ENCODE measurements around the gene IL1RAP.

The IL1RAP gene

GRCh38 chr3:190629088-190629487 lies 115.2 kb downstream of the IL1RAP start:
- H3K9me3 ChIP-seq (ENCODE audit: severe bottlenecking), result no peaks in the 10 kb centered on the region
- TF ChIP-seq, protein P1, sequence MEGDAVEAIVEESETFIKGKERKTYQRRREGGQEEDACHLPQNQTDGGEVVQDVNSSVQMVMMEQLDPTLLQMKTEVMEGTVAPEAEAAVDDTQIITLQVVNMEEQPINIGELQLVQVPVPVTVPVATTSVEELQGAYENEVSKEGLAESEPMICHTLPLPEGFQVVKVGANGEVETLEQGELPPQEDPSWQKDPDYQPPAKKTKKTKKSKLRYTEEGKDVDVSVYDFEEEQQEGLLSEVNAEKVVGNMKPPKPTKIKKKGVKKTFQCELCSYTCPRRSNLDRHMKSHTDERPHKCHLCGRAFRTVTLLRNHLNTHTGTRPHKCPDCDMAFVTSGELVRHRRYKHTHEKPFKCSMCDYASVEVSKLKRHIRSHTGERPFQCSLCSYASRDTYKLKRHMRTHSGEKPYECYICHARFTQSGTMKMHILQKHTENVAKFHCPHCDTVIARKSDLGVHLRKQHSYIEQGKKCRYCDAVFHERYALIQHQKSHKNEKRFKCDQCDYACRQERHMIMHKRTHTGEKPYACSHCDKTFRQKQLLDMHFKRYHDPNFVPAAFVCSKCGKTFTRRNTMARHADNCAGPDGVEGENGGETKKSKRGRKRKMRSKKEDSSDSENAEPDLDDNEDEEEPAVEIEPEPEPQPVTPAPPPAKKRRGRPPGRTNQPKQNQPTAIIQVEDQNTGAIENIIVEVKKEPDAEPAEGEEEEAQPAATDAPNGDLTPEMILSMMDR (IDR thresholded peaks at IDR 0.05; ENCODE audit: poor library complexity, severe bottlenecking), result no peak
- H3K36me3 ChIP-seq (ENCODE audit: low read depth), result peaks cover 82% of the 10 kb centered on the region
- no peak overlapping the region for H3K4me3 ChIP-seq (ENCODE audit: severe bottlenecking)
- no peaks in the 10 kb centered on the region for H3K27me3 ChIP-seq (ENCODE audit: insufficient read depth, poor library complexity, severe bottlenecking)
- ATAC-seq (ENCODE audit: low read depth), result no peak
- H3K27ac ChIP-seq (ENCODE audit: poor library complexity, severe bottlenecking), result no peak overlapping the region
- no peak for DNase-seq (ENCODE audit: low spot score)
- no peaks in the 10 kb centered on the region for H3K4me1 ChIP-seq (ENCODE audit: insufficient read depth, poor library complexity, severe bottlenecking)

GRCh38 chr3:190631295-190631694 lies 117.4 kb downstream of the IL1RAP start:
- no peaks in the 10 kb centered on the region for H3K27me3 ChIP-seq (ENCODE audit: insufficient read depth, poor library complexity, severe bottlenecking)
- TF ChIP-seq, protein P1 (IDR thresholded peaks at IDR 0.05; ENCODE audit: poor library complexity, severe bottlenecking), result no peak
- no peaks in the 10 kb centered on the region for H3K9me3 ChIP-seq (ENCODE audit: severe bottlenecking)
- H3K36me3 ChIP-seq (ENCODE audit: low read depth), result peaks cover 77% of the 10 kb centered on the region
- ATAC-seq (ENCODE audit: low read depth) (no peak), DNase-seq (ENCODE audit: low spot score) (no peak)
- H3K4me1 ChIP-seq (ENCODE audit: insufficient read depth, poor library complexity, severe bottlenecking), result no peaks in the 10 kb centered on the region
- H3K4me3 ChIP-seq (ENCODE audit: severe bottlenecking), result no peak overlapping the region
- no peak overlapping the region for H3K27ac ChIP-seq (ENCODE audit: poor library complexity, severe bottlenecking)

GRCh38 chr3:190641564-190641963 lies 127.7 kb downstream of the IL1RAP start:
- no peak for DNase-seq (ENCODE audit: low spot score)
- peaks cover 2% of the 10 kb centered on the region for H3K27me3 ChIP-seq (ENCODE audit: insufficient read depth, poor library complexity, severe bottlenecking)
- no peak overlapping the region for H3K4me3 ChIP-seq (ENCODE audit: severe bottlenecking)
- TF ChIP-seq, protein P1 (IDR thresholded peaks at IDR 0.05; ENCODE audit: poor library complexity, severe bottlenecking), result no peak
- H3K9me3 ChIP-seq (ENCODE audit: severe bottlenecking), result no peaks in the 10 kb centered on the region
- peaks cover 57% of the 10 kb centered on the region for H3K36me3 ChIP-seq (ENCODE audit: low read depth)
- H3K27ac ChIP-seq (ENCODE audit: poor library complexity, severe bottlenecking), result no peak overlapping the region
- ATAC-seq (ENCODE audit: low read depth), result no peak
- H3K4me1 ChIP-seq (ENCODE audit: insufficient read depth, poor library complexity, severe bottlenecking), result no peaks in the 10 kb centered on the region

DNA sequence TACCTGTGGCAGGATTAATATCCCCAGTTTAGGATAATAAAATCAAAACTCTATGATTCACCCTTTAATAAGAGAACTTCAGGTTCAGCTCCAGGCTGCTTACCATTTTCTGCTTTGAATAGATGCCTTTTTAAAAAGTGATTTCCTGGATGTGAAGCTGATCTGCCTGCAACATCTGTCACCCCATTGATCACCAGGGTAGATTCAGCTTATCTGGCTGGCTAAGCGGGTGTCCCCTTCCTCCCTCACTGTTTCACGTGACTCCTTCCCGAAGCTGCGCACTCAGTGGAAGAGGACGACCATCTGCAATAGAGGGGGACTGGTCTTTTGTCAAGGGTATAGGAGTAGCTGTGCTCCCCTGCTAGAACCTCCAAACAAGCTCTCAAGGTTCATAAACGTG lies 128.1 kb downstream of the IL1RAP start:
- Histone ChIP-seq H3K9me3 (ENCODE audit: severe bottlenecking) (no peaks in the 10 kb centered on the region), H3K4me1 (ENCODE audit: insufficient read depth, poor library complexity, severe bottlenecking) (no peaks in the 10 kb centered on the region), H3K36me3 (ENCODE audit: low read depth) (peaks cover 57% of the 10 kb centered on the region), H3K4me3 (ENCODE audit: severe bottlenecking) (no peak overlapping the region), H3K27me3 (ENCODE audit: insufficient read depth, poor library complexity, severe bottlenecking) (peaks cover 2% of the 10 kb centered on the region), H3K27ac (ENCODE audit: poor library complexity, severe bottlenecking) (no peak overlapping the region)
- DNase-seq (ENCODE audit: low spot score) (no peak), ATAC-seq (ENCODE audit: low read depth) (no peak)
- TF ChIP-seq, protein P1 (IDR thresholded peaks at IDR 0.05; ENCODE audit: poor library complexity, severe bottlenecking), result no peak

GRCh38 chr3:190644035-190644434 lies 130.2 kb downstream of the IL1RAP start:
- DNase-seq (ENCODE audit: low spot score) (no peak), ATAC-seq (ENCODE audit: low read depth) (no peak)
- Histone ChIP-seq H3K4me3 (ENCODE audit: severe bottlenecking) (no peak overlapping the region), H3K27ac (ENCODE audit: poor library complexity, severe bottlenecking) (no peak overlapping the region), H3K4me1 (ENCODE audit: insufficient read depth, poor library complexity, severe bottlenecking) (no peaks in the 10 kb centered on the region), H3K9me3 (ENCODE audit: severe bottlenecking) (no peaks in the 10 kb centered on the region), H3K36me3 (ENCODE audit: low read depth) (peaks cover 66% of the 10 kb centered on the region), H3K27me3 (ENCODE audit: insufficient read depth, poor library complexity, severe bottlenecking) (no peaks in the 10 kb centered on the region)
- TF ChIP-seq, protein P1 (IDR thresholded peaks at IDR 0.05; ENCODE audit: poor library complexity, severe bottlenecking), result no peak
